Stimulated activated CD8-positive, alpha-beta memory T cell treated with anti-CD3 and anti-CD28 coated beads, Interleukin-15, amount 100 ng/mL, for 24 hours (primary cell): ENCODE measurements around the gene ZNF200.
"Not testable (repeated sequence)": the region's sequence is repeated elsewhere in the genome, so short reads cannot be mapped to it uniquely, and the experiment has no call there.

Experiments used
- DNase-seq: peaks from one replicate; pipeline ENCODE4 v3.0.0-alpha.2; 2020; ENCODE audit warnings: low read depth

Gene ZNF200

GRCh38 chr16:3252967-3253366 lies 18.0 kb upstream of the ZNF200 start:
- no peak for DNase-seq

GRCh38 chr16:3249451-3249850 lies 14.5 kb upstream of the ZNF200 start:
- DNase-seq, result no peak

- no peak for DNase-seq
Measured at GRCh38 chr16:3249020-3249419, 14.1 kb upstream of the ZNF200 start.

GRCh38 chr16:3248596-3248995 lies 13.6 kb upstream of the ZNF200 start:
- DNase-seq, result no peak

- DNase-seq, result no peak
Measured at GRCh38 chr16:3246876-3247275, 11.9 kb upstream of the ZNF200 start.

- DNase-seq, result no peak
Measured at GRCh38 chr16:3246002-3246401, 11.0 kb upstream of the ZNF200 start.

GRCh38 chr16:3243882-3244281 lies 8.9 kb upstream of the ZNF200 start:
- DNase-seq, result no peak

GRCh38 chr16:3242709-3243108 lies 7.8 kb upstream of the ZNF200 start:
- DNase-seq, result no peak

- no peak for DNase-seq
Measured at GRCh38 chr16:3241761-3242160, 6.8 kb upstream of the ZNF200 start.

GRCh38 chr16:3235856-3236669 lies 1.1 kb upstream of the ZNF200 start:
- no peak for DNase-seq

GRCh38 chr16:3234543-3234856 lies 458 bp downstream of the ZNF200 start:
- no peak for DNase-seq

GRCh38 chr16:3223913-3224515 lies 10.9 kb downstream of the ZNF200 start:
- no peak for DNase-seq

GRCh38 chr16:3220839-3221238 lies 14.1 kb downstream of the ZNF200 start:
- DNase-seq, result no peak

GRCh38 chr16:3216263-3216640 lies 18.7 kb downstream of the ZNF200 start:
- DNase-seq, result no peak

- DNase-seq, result no peak
Measured at GRCh38 chr16:3215601-3216262, 19.2 kb downstream of the ZNF200 start.

- no peak for DNase-seq
Measured at GRCh38 chr16:3214904-3215600, 19.9 kb downstream of the ZNF200 start.

- no peak for DNase-seq
Measured at GRCh38 chr16:3212567-3212966, 22.4 kb downstream of the ZNF200 start.

- DNase-seq, result no peak
Measured at GRCh38 chr16:3212006-3212405, 23.0 kb downstream of the ZNF200 start.

GRCh38 chr16:3207086-3207953 lies 27.6 kb downstream of the ZNF200 start:
- no peak for DNase-seq

- not testable (repeated sequence) for DNase-seq
Measured at GRCh38 chr16:3205939-3206338, 29.0 kb downstream of the ZNF200 start.

- DNase-seq, result no peak
Measured at GRCh38 chr16:3202903-3203539, 31.9 kb downstream of the ZNF200 start.
